ENCODE measurements around the gene OMA1. TPM values are rescaled to one million over a fixed set of nuclear protein-coding genes. Genes with fewer than 3 reads are reported as not detected.
"Not testable (repeated sequence)": the region's sequence is repeated elsewhere in the genome, so short reads cannot be mapped to it uniquely, and the experiment has no call there.

OMA1 gene
- total RNA-seq, 1 donor from 2014 or later, result 11.0 TPM

- DNase-seq (ENCODE audit: low read depth in 2 of 2), result peak in 1 of 2 donors; percentile 75
These were observed 27.4 kb upstream of the OMA1 start for GRCh38 chr1:58573705-58574591.

DNA sequence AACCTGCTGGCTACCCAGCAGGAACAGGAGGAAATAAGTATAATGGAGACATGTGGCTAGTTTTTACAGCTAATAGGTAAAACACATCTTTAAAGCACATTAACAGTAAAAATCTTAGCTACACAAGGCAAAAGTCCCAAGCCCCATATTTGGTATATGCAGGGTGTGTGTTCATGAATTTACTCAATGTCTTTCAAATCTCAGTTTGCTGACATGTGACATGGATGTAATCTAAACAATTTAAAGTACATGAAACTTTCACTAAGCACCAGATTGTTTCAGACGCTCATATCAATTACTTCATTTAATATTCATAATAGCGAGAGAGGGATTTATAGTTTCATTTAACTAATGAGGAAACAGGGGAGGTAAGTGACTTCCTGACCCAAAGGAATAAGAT lies 26.6 kb upstream of the OMA1 start:
- DNase-seq (ENCODE audit: low read depth in 2 of 2), result no peak

DNA sequence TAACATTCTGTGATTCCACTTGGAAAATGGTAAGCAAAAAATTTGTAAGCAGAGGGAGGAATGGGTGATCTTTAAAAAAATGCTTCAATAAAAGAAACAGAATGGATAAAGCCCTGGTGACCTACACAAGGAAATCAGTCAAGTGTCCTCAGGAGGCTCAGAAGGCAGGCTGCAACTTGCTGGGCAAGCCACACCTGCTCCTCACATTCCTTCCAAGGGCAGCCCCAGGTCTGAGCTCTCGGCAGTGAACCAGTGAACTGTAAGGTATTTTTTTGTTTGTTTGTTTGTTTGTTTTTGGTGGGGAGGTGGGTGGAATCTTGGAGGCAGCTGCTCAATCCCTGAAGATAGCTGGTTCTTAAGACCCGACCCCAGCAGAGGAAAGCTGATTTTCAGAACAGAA lies 26.2 kb upstream of the OMA1 start:
- no peak for DNase-seq (ENCODE audit: low read depth in 2 of 2)

- DNase-seq (ENCODE audit: low read depth in 2 of 2), result no peak
These were observed 25.1 kb upstream of the OMA1 start for GRCh38 chr1:58571616-58572015.

DNA sequence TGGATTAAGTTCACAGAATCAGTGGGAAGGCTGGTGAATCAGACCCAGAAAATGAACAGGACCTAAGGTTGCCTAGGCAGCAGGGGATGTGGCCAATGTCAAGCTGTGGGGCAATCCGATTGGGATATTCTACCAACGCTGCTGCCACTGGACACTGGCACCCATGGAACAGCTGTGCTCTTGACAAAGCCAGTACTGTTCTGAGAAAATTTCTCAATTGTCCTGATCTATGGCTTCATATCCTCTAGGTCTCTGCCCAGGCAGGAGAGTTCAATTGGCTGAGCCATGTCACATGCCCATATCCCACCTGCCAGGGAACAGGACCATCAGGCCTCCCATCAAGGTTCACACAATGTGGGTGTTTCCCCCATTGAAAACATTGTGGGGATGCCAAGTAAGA lies 24.3 kb upstream of the OMA1 start:
- DNase-seq (ENCODE audit: low read depth in 2 of 2), result no peak

- no peak for DNase-seq (ENCODE audit: low read depth in 2 of 2)
These were observed 23.6 kb upstream of the OMA1 start for GRCh38 chr1:58570094-58570493.

GRCh38 chr1:58568911-58569310 lies 22.4 kb upstream of the OMA1 start:
- no peak for DNase-seq (ENCODE audit: low read depth in 2 of 2)

DNA sequence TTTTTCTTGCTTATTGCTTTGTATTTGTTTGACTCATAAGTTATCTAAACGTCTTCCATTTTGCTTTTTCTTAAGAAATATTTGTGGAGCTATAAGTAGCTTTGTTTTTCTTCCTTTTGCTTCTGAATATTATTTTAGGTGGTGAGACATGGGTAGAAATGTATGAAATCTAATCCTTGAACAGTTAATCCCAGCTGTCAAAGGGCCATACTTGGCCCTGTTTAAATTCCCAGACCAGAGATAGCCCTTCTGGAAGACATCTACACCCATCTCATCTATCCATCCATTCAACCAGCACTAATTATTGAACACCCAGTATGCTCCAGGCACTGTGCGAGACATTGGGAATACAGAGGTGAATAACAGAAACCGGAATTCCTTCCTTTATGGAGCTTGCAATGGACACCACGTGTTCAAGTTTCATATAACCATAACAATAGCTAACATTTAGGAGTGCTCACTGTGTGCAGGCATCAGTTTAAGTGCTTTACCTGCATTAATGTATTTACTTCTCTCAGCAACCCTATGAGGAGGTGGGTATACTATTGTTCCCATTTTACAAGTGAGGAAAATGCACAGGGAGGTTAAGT lies 21.8 kb upstream of the OMA1 start:
- DNase-seq (ENCODE audit: low read depth in 2 of 2), result no peak

DNA sequence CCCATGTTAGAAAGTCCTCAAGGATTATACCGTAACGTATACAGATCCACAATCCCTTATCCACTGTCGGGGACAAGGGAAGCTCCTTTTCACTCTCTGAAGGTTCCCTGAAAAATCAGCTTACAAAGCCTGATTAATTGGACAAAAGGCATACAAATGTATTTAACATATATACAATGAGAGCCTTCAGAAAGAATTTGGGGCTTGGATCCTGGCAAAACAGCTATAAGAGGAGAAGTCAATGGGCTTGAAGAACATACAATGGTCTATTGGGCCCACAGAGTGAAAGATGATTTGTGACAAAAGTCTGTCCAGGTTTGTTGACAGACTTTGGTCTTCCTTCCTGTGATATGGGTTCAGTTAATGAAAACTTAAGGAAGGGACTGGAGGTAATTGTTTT lies 19.8 kb upstream of the OMA1 start:
- DNase-seq (ENCODE audit: low read depth in 2 of 2), result no peak

- DNase-seq (ENCODE audit: low read depth in 2 of 2), result not testable (repeated sequence)
These were observed 17.2 kb upstream of the OMA1 start for GRCh38 chr1:58563715-58564114.

DNA sequence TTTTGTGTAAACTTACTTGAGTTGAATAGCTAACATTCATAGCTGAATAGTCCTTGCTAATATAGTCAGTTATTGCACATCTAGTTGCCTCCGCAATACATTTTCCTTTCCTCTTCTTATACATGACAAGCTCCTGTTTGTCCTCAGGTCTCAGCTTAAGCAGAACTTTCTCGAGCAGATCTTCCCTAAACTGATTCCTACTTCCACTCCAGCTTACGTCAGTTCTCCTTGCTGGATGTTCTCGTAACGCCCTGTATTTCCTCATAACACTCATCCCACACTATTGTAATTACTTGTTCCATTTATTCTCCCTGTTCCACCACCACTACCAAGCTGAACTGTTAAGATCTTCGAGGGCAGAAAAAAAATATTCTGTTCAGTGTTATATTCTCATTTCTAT lies 15.1 kb upstream of the OMA1 start:
- no peak for DNase-seq (ENCODE audit: low read depth in 2 of 2)

DNA sequence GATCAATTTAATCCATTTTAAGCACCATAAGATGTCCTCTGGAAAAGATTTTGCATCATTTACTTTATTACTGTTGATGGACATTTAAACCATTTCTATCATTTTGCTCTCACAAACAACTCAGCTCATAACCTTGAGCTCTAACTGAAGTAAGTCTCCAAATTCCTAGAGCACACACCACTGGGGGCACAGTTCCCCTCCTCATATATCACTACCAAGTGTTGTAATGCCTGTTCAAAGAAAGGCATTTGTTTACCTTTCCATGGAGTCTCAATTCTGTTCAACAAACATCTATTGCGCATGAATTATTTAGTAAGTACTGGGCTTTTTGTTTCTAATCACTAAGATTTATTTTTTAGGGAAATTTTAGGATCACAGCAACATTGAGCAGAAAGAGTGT lies 8.9 kb upstream of the OMA1 start:
- no peak for DNase-seq (ENCODE audit: low read depth in 2 of 2)

DNA sequence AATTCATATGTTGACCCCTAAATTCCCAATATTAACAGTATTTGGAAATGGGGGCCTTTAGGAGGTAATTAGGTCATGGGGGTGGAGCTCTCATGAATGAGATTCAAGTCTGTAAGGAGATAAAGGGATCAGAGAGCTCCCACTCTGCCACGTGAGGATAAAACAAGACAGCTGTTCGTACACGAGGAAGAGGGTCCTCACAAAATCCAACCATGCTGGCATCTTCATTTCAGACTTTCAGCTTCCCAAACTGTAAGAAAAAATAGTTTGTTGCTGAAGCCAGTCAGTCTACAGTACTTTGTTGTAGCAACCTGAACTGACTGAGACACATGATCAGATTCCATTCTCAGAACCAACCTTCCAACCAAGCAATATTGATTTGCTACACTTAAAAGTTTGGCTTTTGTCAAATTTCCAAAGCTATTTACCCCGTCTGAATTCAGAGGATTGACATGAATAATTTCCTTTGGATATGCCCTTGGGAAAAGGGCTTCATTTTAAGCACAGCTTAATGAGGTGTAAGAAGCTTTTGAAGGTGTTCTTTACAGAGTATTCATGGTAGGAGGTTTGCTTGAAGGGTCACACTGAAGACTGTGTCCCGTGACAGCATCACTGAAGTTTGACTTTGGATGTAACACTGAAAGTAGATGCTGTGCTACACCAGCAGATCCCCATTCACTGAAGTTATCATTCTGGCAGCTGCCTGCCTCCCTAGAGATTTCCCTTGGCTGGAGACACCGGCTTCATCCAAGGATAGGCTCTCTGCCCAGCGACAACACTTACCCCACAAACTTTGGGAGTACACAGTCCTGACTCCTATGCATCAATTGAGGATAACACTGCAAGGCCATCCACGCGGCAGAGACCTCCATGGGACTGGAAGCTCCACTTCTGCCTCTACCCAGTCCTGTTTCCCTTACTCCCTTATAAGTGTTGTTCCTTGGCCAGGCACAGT lies 4.9 kb upstream of the OMA1 start:
- DNase-seq (ENCODE audit: low read depth in 2 of 2), result no peak

DNA sequence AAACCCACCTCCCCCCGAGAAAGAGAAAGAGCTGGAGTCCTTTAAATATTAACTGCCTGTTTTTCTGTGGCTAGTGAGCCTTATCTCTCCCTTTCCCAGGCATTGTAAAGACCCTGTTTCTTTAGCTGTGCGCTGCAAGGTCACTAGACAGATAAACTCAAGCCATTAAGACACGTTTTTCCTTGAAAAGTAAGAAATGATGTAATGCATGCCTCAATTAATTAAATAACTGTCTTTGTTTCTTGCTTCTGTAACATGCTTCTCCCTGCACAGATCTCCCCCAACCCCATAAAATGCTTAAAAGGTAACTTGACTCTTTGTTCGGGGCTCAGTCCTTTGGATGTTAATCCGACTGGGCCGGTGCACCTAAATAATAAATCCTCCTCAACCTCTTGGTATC lies 2.8 kb upstream of the OMA1 start:
- not testable (repeated sequence) for DNase-seq (ENCODE audit: low read depth in 2 of 2)

- no peak for DNase-seq (ENCODE audit: low read depth in 2 of 2)
These were observed 1.8 kb upstream of the OMA1 start for GRCh38 chr1:58548371-58548770.

DNA sequence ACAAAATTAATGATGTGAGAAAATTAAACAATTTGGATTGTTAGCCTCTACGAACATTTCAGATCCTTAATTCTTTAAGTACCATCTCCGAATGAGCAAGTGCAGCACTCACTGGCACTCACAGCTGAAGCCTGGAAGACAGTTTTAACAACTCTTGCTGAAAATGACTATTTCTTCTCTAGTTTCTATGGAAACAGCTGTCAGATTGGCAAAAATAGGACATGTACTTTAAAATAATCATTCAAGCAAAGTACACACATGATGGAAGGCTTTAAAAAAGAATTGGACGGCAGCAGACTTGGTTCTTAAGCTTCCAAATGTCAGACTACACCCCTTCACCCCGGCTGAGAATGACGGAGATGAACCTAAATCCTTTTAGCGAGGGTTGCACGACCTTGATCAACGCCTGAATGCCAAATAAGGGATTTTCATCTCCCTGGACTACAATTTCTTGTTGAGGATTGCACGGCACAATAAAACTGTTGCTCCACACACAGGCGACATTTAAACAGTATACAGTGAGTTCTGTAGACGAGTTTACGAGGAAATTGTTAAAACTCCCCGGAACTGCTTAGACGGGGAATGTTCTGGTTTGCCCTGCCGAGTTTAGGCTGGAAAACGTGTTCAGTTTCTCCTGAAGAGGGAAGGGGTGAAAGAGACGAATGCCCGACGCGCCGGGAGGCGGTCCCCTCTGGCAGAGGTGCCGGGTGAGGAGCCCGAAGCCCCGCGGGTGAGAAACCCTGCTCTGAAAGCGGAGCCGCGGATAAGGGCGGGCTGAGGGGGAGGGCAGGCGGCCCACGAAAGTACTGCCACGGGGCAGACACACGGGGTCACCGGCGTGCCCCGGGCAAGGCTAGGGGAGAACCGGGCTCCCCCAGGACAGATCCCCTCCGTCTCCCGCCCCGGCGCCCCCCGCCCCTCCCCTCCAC lies 671 bp downstream of the OMA1 start:
- peak; percentile 28 to 81 for DNase-seq (ENCODE audit: low read depth in 2 of 2)

- DNase-seq (ENCODE audit: low read depth in 2 of 2), result no peak
These were observed 3.3 kb downstream of the OMA1 start for GRCh38 chr1:58543260-58543659.

DNA sequence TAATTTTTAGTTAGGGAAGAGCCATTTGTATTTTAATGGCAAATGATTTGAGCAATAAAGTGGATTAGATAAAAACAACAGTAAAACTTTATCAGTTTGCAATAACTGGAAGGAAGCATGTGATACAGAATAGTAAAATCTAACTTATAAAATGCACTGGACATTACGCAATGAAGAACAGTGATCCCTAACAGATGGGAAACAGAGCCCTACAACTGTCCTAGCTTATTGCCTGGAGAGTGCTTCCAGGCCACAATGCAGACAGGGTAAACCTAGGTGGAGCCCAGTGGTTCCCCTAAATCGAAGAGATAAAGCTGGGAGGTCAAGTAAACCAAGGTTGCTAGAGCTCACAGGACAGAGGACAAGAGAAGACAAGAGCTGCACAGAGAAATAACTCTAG lies 7.0 kb downstream of the OMA1 start:
- DNase-seq (ENCODE audit: low read depth in 2 of 2), result no peak

GRCh38 chr1:58538821-58539220 lies 7.7 kb downstream of the OMA1 start:
- no peak for DNase-seq (ENCODE audit: low read depth in 2 of 2)

- not testable (repeated sequence) for DNase-seq (ENCODE audit: low read depth in 2 of 2)
These were observed 14.7 kb downstream of the OMA1 start for GRCh38 chr1:58531842-58532241.

- no peak for DNase-seq (ENCODE audit: low read depth in 2 of 2)
These were observed 17.2 kb downstream of the OMA1 start for GRCh38 chr1:58529284-58529683.
